GM10248 (cell line): ENCODE results near the gene CYB561D1.

ENCODE experiments used
- CTCF ChIA-PET: fragments of 300-600 bp; sonication (Branson Sonifier 250); formaldehyde crosslinking; extraction: SDS; loops from one replicate; lab custom pipeline; 2021; ENCODE audit warnings: antibody characterized with exemption; lab: Yijun Ruan, JAX
- POLR2A ChIA-PET: fragments of 350-650 bp; sonication (Branson Sonifier 250); formaldehyde crosslinking; extraction: SDS; loops from one replicate; lab custom pipeline; 2020; ENCODE audit warnings: antibody characterized with exemption; lab: Yijun Ruan, JAX
- DNase-seq: peaks from one replicate; pipeline ENCODE4 v3.0.0; 2012; ENCODE audit errors: extremely low spot score
- CTCF ChIP-seq: IDR thresholded peaks from 2 replicates; pipeline ENCODE4 v1.5.1; 2012; ENCODE audit warnings: mild to moderate bottlenecking, low read depth; ENCODE audit errors: extremely low read depth, missing control alignments, control extremely low read depth

The CYB561D1 gene

GRCh38 chr1:109490029-109490933, 3.6 kb upstream of the CYB561D1 start:
- peak; percentile 76 for DNase-seq
- peak; percentile 83 for TF ChIP-seq CTCF
- CTCF ChIA-PET, result interaction anchor here (0.7 to 43.8 kb wide), 24 partner anchors 9 to 520 kb away, joined by 3 to 1898 read pairs (median 4); partner anchors contain the start of genes AMIGO1, GNAI3, GPR61 and PSRC1
- POLR2A ChIA-PET, result interaction anchor here (2.0 kb wide), 1 partner anchor 42 kb away, joined by 6 read pairs; no protein-coding TSS in a partner anchor

GRCh38 chr1:109490934-109491302, 3.0 kb upstream of the CYB561D1 start:
- ChIA-PET CTCF (interaction anchor here (0.7 to 43.8 kb wide), 22 partner anchors 8 to 519 kb away, joined by 3 to 1898 read pairs (median 4); partner anchors contain the start of genes AMIGO1, GNAI3, GPR61 and PSRC1), POLR2A (interaction anchor here (2.0 kb wide), 1 partner anchor 41 kb away, joined by 6 read pairs; no protein-coding TSS in a partner anchor)
- TF ChIP-seq CTCF, result no peak
- no peak for DNase-seq

- TF ChIP-seq CTCF, result no peak
- no peak for DNase-seq
- ChIA-PET POLR2A (interaction anchor here (2.0 kb wide), 1 partner anchor 41 kb away, joined by 6 read pairs; no protein-coding TSS in a partner anchor), CTCF (interaction anchor here (0.7 to 43.8 kb wide), 14 partner anchors 8 to 235 kb away, joined by 3 to 1898 read pairs (median 4); partner anchors contain the start of genes AMIGO1, GNAI3 and GPR61)
Measured at GRCh38 chr1:109491372-109491771, 2.5 kb upstream of the CYB561D1 start.

GRCh38 chr1:109492779-109493178, 1.1 kb upstream of the CYB561D1 start:
- no peak for DNase-seq
- ChIA-PET CTCF (interaction anchor here (0.6 to 43.8 kb wide), 16 partner anchors 6 to 492 kb away, joined by 3 to 1898 read pairs (median 6); partner anchors contain the start of genes AHCYL1, AMIGO1, ATXN7L2 and GPR61), POLR2A (interaction anchor here (0.6 to 1.2 kb wide), 2 partner anchors 42 to 967 kb away, joined by 3 to 5 read pairs; no protein-coding TSS in a partner anchor)
- no peak for TF ChIP-seq CTCF

GRCh38 chr1:109493227-109493626, 667 bp upstream of the CYB561D1 start:
- no peak for DNase-seq
- TF ChIP-seq CTCF, result no peak
- ChIA-PET CTCF (interaction anchor here (0.8 to 43.8 kb wide), 15 partner anchors 10 to 294 kb away, joined by 3 to 1898 read pairs (median 6); partner anchors contain the start of genes AMIGO1, ATXN7L2, GPR61 and PSMA5), POLR2A (interaction anchor here (0.6 to 1.2 kb wide), 2 partner anchors 42 to 967 kb away, joined by 3 to 5 read pairs; no protein-coding TSS in a partner anchor)

GRCh38 chr1:109495738-109496137, 1.8 kb downstream of the CYB561D1 start:
- CTCF ChIA-PET, result interaction anchor here (0.9 to 43.8 kb wide), 5 partner anchors 12 to 330 kb away, joined by 3 to 1898 read pairs (median 50); partner anchors contain the start of genes AMIGO1, ATXN7L2 and GPR61
- POLR2A ChIA-PET, result no interaction called here
- no peak for TF ChIP-seq CTCF
- DNase-seq, result no peak
